GM19025 (cell line): ENCODE results near the gene KCNAB1.

ENCODE experiments used
- ATAC-seq: cut with Tn5 transposase; IDR thresholded peaks from one replicate; pipeline ENCODE4 v1.9.1; 2021; ENCODE audit warnings: mild to moderate bottlenecking, low read depth, moderate library complexity; ENCODE audit not compliant: unreplicated experiment

Gene KCNAB1

GRCh38 chr3:156473341-156473740 is 353.0 kb downstream of the KCNAB1 start:
- no peak for ATAC-seq

GRCh38 chr3:156474560-156475389 is 354.4 kb downstream of the KCNAB1 start:
- ATAC-seq, result no peak

GRCh38 chr3:156477323-156477722 is 356.9 kb downstream of the KCNAB1 start:
- no peak for ATAC-seq

GRCh38 chr3:156478891-156479290 is 358.5 kb downstream of the KCNAB1 start:
- ATAC-seq, result no peak

GRCh38 chr3:156479604-156480003 is 359.2 kb downstream of the KCNAB1 start:
- no peak for ATAC-seq

GRCh38 chr3:156480949-156481348 is 360.6 kb downstream of the KCNAB1 start:
- no peak for ATAC-seq

GRCh38 chr3:156483002-156483401 is 362.6 kb downstream of the KCNAB1 start:
- no peak for ATAC-seq

GRCh38 chr3:156483426-156483825 is 363.0 kb downstream of the KCNAB1 start:
- ATAC-seq, result peak; percentile 81

GRCh38 chr3:156483961-156484787 is 363.8 kb downstream of the KCNAB1 start:
- peak; percentile 72 for ATAC-seq

GRCh38 chr3:156488767-156489166 is 368.4 kb downstream of the KCNAB1 start:
- ATAC-seq, result no peak

- no peak for ATAC-seq
These were observed 369.1 kb downstream of the KCNAB1 start for GRCh38 chr3:156489462-156489911.

- ATAC-seq, result no peak
These were observed 370.8 kb downstream of the KCNAB1 start for GRCh38 chr3:156491192-156491591.

- ATAC-seq, result no peak
These were observed 372.5 kb downstream of the KCNAB1 start for GRCh38 chr3:156492801-156493261.

GRCh38 chr3:156493887-156494286 is 373.5 kb downstream of the KCNAB1 start:
- ATAC-seq, result no peak

GRCh38 chr3:156495816-156496215 is 375.4 kb downstream of the KCNAB1 start:
- no peak for ATAC-seq

- ATAC-seq, result no peak
These were observed 376.9 kb downstream of the KCNAB1 start for GRCh38 chr3:156497326-156497725.

- no peak for ATAC-seq
These were observed 377.9 kb downstream of the KCNAB1 start for GRCh38 chr3:156498307-156498706.

GRCh38 chr3:156507285-156507684 is 386.9 kb downstream of the KCNAB1 start:
- ATAC-seq, result no peak

GRCh38 chr3:156509189-156510174 is 389.1 kb downstream of the KCNAB1 start:
- ATAC-seq, result peak; percentile 51

- no peak for ATAC-seq
These were observed 391.8 kb downstream of the KCNAB1 start for GRCh38 chr3:156511987-156512677.
